ENCODE data around the gene PNPLA6. TPM values are rescaled to one million over a fixed set of nuclear protein-coding genes. Genes with fewer than 3 reads are reported as not detected.

Gene PNPLA6
- total and polyA plus RNA-seq, 9 of the 15 experiments (the other 6 are each of a cell fraction or from before 2014, with no cell fraction given) = 0.07 to 30.2 (median 8.3) TPM

DNA sequence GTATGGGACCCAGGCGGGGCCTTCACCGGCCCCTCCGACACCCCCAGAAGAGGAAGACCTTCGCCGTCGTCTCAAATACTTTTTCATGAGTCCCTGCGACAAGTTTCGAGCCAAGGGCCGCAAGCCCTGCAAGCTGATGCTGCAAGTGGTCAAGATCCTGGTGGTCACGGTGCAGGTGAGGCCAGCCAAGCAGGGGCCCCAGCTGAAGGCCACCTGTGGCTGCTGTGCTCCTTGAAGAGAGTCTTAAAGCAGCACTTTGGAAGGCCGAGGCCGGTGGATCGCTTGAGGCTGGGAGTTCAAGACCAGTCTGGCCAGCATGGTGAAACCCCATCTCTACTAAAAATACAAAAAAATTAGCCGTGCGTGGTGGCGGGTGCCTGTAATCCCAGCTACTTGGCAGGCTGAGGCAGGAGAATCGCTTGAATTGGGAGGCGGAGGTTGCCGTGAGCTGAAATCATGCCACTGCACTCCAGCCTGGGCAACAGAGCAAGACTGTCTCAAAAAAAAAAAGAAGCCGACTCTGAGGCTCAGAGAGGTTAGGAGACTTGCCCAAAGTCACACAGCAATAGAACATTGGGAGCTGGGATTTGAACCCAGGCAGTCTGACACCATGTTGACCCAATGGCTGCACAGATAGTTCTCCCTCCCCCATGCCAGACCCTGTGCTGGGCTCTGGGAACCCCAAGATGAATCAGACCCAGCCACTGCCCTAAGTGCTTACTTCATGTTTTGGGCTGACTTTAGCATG, 10.4 kb upstream of the PNPLA6 start (continued):
- TF ChIP-seq, protein P1, sequence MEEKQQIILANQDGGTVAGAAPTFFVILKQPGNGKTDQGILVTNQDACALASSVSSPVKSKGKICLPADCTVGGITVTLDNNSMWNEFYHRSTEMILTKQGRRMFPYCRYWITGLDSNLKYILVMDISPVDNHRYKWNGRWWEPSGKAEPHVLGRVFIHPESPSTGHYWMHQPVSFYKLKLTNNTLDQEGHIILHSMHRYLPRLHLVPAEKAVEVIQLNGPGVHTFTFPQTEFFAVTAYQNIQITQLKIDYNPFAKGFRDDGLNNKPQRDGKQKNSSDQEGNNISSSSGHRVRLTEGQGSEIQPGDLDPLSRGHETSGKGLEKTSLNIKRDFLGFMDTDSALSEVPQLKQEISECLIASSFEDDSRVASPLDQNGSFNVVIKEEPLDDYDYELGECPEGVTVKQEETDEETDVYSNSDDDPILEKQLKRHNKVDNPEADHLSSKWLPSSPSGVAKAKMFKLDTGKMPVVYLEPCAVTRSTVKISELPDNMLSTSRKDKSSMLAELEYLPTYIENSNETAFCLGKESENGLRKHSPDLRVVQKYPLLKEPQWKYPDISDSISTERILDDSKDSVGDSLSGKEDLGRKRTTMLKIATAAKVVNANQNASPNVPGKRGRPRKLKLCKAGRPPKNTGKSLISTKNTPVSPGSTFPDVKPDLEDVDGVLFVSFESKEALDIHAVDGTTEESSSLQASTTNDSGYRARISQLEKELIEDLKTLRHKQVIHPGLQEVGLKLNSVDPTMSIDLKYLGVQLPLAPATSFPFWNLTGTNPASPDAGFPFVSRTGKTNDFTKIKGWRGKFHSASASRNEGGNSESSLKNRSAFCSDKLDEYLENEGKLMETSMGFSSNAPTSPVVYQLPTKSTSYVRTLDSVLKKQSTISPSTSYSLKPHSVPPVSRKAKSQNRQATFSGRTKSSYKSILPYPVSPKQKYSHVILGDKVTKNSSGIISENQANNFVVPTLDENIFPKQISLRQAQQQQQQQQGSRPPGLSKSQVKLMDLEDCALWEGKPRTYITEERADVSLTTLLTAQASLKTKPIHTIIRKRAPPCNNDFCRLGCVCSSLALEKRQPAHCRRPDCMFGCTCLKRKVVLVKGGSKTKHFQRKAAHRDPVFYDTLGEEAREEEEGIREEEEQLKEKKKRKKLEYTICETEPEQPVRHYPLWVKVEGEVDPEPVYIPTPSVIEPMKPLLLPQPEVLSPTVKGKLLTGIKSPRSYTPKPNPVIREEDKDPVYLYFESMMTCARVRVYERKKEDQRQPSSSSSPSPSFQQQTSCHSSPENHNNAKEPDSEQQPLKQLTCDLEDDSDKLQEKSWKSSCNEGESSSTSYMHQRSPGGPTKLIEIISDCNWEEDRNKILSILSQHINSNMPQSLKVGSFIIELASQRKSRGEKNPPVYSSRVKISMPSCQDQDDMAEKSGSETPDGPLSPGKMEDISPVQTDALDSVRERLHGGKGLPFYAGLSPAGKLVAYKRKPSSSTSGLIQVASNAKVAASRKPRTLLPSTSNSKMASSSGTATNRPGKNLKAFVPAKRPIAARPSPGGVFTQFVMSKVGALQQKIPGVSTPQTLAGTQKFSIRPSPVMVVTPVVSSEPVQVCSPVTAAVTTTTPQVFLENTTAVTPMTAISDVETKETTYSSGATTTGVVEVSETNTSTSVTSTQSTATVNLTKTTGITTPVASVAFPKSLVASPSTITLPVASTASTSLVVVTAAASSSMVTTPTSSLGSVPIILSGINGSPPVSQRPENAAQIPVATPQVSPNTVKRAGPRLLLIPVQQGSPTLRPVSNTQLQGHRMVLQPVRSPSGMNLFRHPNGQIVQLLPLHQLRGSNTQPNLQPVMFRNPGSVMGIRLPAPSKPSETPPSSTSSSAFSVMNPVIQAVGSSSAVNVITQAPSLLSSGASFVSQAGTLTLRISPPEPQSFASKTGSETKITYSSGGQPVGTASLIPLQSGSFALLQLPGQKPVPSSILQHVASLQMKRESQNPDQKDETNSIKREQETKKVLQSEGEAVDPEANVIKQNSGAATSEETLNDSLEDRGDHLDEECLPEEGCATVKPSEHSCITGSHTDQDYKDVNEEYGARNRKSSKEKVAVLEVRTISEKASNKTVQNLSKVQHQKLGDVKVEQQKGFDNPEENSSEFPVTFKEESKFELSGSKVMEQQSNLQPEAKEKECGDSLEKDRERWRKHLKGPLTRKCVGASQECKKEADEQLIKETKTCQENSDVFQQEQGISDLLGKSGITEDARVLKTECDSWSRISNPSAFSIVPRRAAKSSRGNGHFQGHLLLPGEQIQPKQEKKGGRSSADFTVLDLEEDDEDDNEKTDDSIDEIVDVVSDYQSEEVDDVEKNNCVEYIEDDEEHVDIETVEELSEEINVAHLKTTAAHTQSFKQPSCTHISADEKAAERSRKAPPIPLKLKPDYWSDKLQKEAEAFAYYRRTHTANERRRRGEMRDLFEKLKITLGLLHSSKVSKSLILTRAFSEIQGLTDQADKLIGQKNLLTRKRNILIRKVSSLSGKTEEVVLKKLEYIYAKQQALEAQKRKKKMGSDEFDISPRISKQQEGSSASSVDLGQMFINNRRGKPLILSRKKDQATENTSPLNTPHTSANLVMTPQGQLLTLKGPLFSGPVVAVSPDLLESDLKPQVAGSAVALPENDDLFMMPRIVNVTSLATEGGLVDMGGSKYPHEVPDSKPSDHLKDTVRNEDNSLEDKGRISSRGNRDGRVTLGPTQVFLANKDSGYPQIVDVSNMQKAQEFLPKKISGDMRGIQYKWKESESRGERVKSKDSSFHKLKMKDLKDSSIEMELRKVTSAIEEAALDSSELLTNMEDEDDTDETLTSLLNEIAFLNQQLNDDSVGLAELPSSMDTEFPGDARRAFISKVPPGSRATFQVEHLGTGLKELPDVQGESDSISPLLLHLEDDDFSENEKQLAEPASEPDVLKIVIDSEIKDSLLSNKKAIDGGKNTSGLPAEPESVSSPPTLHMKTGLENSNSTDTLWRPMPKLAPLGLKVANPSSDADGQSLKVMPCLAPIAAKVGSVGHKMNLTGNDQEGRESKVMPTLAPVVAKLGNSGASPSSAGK (IDR thresholded peaks at IDR 0.05) = no peak
- TF ChIP-seq NR3C1 (CRISPR knock-in tag; IDR thresholded peaks at IDR 0.05) (no peak), ZNF3 (CRISPR knock-in tag; IDR thresholded peaks at IDR 0.05) (no peak), RCOR1 (IDR thresholded peaks at IDR 0.05; ENCODE audit: borderline replicate concordance in 1 of 2, low read depth in 2 of 2, low read length in 2 of 2) (0 out of 4 replicates have a peak, but pooled peaks of 1 of the 2 experiments have one; percentile 24), EWSR1 (IDR thresholded peaks at IDR 0.05; ENCODE audit: borderline replicate concordance, low read depth, partially characterized antibody) (no peak), ZNF24 (IDR thresholded peaks at IDR 0.05) (no peak), ELF2 (CRISPR knock-in tag; IDR thresholded peaks at IDR 0.05) (no peak), MEF2D (tag; conservative IDR thresholded peaks at IDR 0.05; ENCODE audit: low read depth) (no peak), ZFP36 (IDR thresholded peaks at IDR 0.05; ENCODE audit: low read depth, low read length, partially characterized antibody) (peak; percentile 77), PTBP1 (IDR thresholded peaks at IDR 0.05; ENCODE audit: low read depth, low read length) (0 out of 2 replicates have a peak, but pooled peaks have one; percentile 39), PHF21A (IDR thresholded peaks at IDR 0.05; ENCODE audit: borderline replicate concordance, low read depth) (no peak), RBFOX2 (IDR thresholded peaks at IDR 0.05; ENCODE audit: low read depth, low read length) (no peak), IRF2 (CRISPR knock-in tag; IDR thresholded peaks at IDR 0.05) (no peak), KDM1A (IDR thresholded peaks at IDR 0.05) (peak; percentile 39 to 53; a peak in 2 of 4 replicates), ZNF324 (CRISPR knock-in tag; IDR thresholded peaks at IDR 0.05) (no peak), RBM25 (IDR thresholded peaks at IDR 0.05; ENCODE audit: low read depth, low read length, severe bottlenecking) (peak; percentile 85)
